ENCODE measurements around the gene LPCAT2.

Gene LPCAT2

GRCh38 chr16:55489119-55489955, 19.5 kb upstream of the LPCAT2 start:
- Mint-ChIP-seq H3K4me1 (no peaks in the 10 kb centered on the region), H3K4me3 (no peak overlapping the region), H3K36me3 (ENCODE audit: insufficient read depth) (no peaks in the 10 kb centered on the region), H3K27me3 (peaks cover 16% of the 10 kb centered on the region), H3K27ac (ENCODE audit: low read depth) (no peak overlapping the region), H3K9me3 (peaks cover 7% of the 10 kb centered on the region)
- no peak for DNase-seq (ENCODE audit: low spot score in 2 of 2)
- ATAC-seq (replicated peaks; ENCODE audit: extremely low read depth, poor library complexity, severe bottlenecking): no peak

- Mint-ChIP-seq H3K27ac (ENCODE audit: low read depth) (no peak overlapping the region), H3K4me1 (no peaks in the 10 kb centered on the region), H3K4me3 (no peak overlapping the region), H3K27me3 (peaks cover 10% of the 10 kb centered on the region), H3K9me3 (peaks cover 1% of the 10 kb centered on the region), H3K36me3 (ENCODE audit: insufficient read depth) (no peaks in the 10 kb centered on the region)
- ATAC-seq (replicated peaks; ENCODE audit: extremely low read depth, poor library complexity, severe bottlenecking): no peak
- DNase-seq (ENCODE audit: low spot score in 2 of 2): no peak
Observed at GRCh38 chr16:55489956-55490265, 19.0 kb upstream of the LPCAT2 start.

GRCh38 chr16:55490301-55490700, 18.6 kb upstream of the LPCAT2 start:
- Mint-ChIP-seq H3K4me3 (no peak overlapping the region), H3K27ac (ENCODE audit: low read depth) (no peak overlapping the region), H3K36me3 (ENCODE audit: insufficient read depth) (no peaks in the 10 kb centered on the region), H3K27me3 (peaks cover 8% of the 10 kb centered on the region), H3K9me3 (no peaks in the 10 kb centered on the region), H3K4me1 (no peaks in the 10 kb centered on the region)
- ATAC-seq (replicated peaks; ENCODE audit: extremely low read depth, poor library complexity, severe bottlenecking): no peak
- DNase-seq (ENCODE audit: low spot score in 2 of 2): no peak

GRCh38 chr16:55491691-55492090, 17.2 kb upstream of the LPCAT2 start:
- no peak for DNase-seq (ENCODE audit: low spot score in 2 of 2)
- H3K4me3 Mint-ChIP-seq: no peak overlapping the region
- no peaks in the 10 kb centered on the region for H3K36me3 Mint-ChIP-seq (ENCODE audit: insufficient read depth)
- no peak overlapping the region for H3K27ac Mint-ChIP-seq (ENCODE audit: low read depth)
- H3K4me1 Mint-ChIP-seq: no peaks in the 10 kb centered on the region
- H3K27me3 Mint-ChIP-seq: peaks cover 19% of the 10 kb centered on the region
- H3K9me3 Mint-ChIP-seq: no peaks in the 10 kb centered on the region
- ATAC-seq (replicated peaks; ENCODE audit: extremely low read depth, poor library complexity, severe bottlenecking): no peak

GRCh38 chr16:55492756-55493380, 16.0 kb upstream of the LPCAT2 start:
- H3K4me3 Mint-ChIP-seq: no peak overlapping the region
- no peak for ATAC-seq (replicated peaks; ENCODE audit: extremely low read depth, poor library complexity, severe bottlenecking)

GRCh38 chr16:55494994-55495421, 13.9 kb upstream of the LPCAT2 start:
- Mint-ChIP-seq H3K27me3 (peaks cover 16% of the 10 kb centered on the region), H3K27ac (ENCODE audit: low read depth) (no peak overlapping the region), H3K36me3 (ENCODE audit: insufficient read depth) (no peaks in the 10 kb centered on the region), H3K4me3 (no peak overlapping the region), H3K4me1 (no peaks in the 10 kb centered on the region), H3K9me3 (no peaks in the 10 kb centered on the region)
- ATAC-seq (replicated peaks; ENCODE audit: extremely low read depth, poor library complexity, severe bottlenecking): no peak
- DNase-seq (ENCODE audit: low spot score in 2 of 2): no peak

More at GRCh38 chr16:55492756-55493380, 16.0 kb upstream of the LPCAT2 start:
- Mint-ChIP-seq H3K4me1 (no peaks in the 10 kb centered on the region), H3K27me3 (peaks cover 21% of the 10 kb centered on the region), H3K36me3 (ENCODE audit: insufficient read depth) (no peaks in the 10 kb centered on the region), H3K9me3 (no peaks in the 10 kb centered on the region), H3K27ac (ENCODE audit: low read depth) (no peak overlapping the region)
- peak in 1 of 2 donors; percentile 3 for DNase-seq (ENCODE audit: low spot score in 2 of 2)

GRCh38 chr16:55495616-55496289, 13.1 kb upstream of the LPCAT2 start:
- no peak overlapping the region for H3K4me3 Mint-ChIP-seq
- H3K9me3 Mint-ChIP-seq: no peaks in the 10 kb centered on the region
- H3K27ac Mint-ChIP-seq (ENCODE audit: low read depth): no peak overlapping the region
- peaks cover 13% of the 10 kb centered on the region for H3K27me3 Mint-ChIP-seq
- no peaks in the 10 kb centered on the region for H3K36me3 Mint-ChIP-seq (ENCODE audit: insufficient read depth)
- no peaks in the 10 kb centered on the region for H3K4me1 Mint-ChIP-seq
- no peak for ATAC-seq (replicated peaks; ENCODE audit: extremely low read depth, poor library complexity, severe bottlenecking)
- no peak for DNase-seq (ENCODE audit: low spot score in 2 of 2)

- no peaks in the 10 kb centered on the region for H3K36me3 Mint-ChIP-seq (ENCODE audit: insufficient read depth)
- no peak for ATAC-seq (replicated peaks; ENCODE audit: extremely low read depth, poor library complexity, severe bottlenecking)
- H3K4me3 Mint-ChIP-seq: no peak overlapping the region
- H3K27ac Mint-ChIP-seq (ENCODE audit: low read depth): no peak overlapping the region
- no peaks in the 10 kb centered on the region for H3K9me3 Mint-ChIP-seq
- DNase-seq (ENCODE audit: low spot score in 2 of 2): no peak
- peaks cover 20% of the 10 kb centered on the region for H3K27me3 Mint-ChIP-seq
- H3K4me1 Mint-ChIP-seq: no peaks in the 10 kb centered on the region
Observed at GRCh38 chr16:55496509-55497145, 12.2 kb upstream of the LPCAT2 start.

- H3K9me3 Mint-ChIP-seq: no peaks in the 10 kb centered on the region
- ATAC-seq (replicated peaks; ENCODE audit: extremely low read depth, poor library complexity, severe bottlenecking): no peak
- no peaks in the 10 kb centered on the region for H3K36me3 Mint-ChIP-seq (ENCODE audit: insufficient read depth)
- H3K27me3 Mint-ChIP-seq: peaks cover 22% of the 10 kb centered on the region
- no peak overlapping the region for H3K4me3 Mint-ChIP-seq
- H3K4me1 Mint-ChIP-seq: no peaks in the 10 kb centered on the region
- no peak for DNase-seq (ENCODE audit: low spot score in 2 of 2)
- H3K27ac Mint-ChIP-seq (ENCODE audit: low read depth): no peak overlapping the region
Observed at GRCh38 chr16:55497558-55497957, 11.3 kb upstream of the LPCAT2 start.

- H3K4me3 Mint-ChIP-seq: no peak overlapping the region
- H3K9me3 Mint-ChIP-seq: no peaks in the 10 kb centered on the region
- no peak for DNase-seq (ENCODE audit: low spot score in 2 of 2)
- no peaks in the 10 kb centered on the region for H3K36me3 Mint-ChIP-seq (ENCODE audit: insufficient read depth)
- ATAC-seq (replicated peaks; ENCODE audit: extremely low read depth, poor library complexity, severe bottlenecking): no peak
- H3K27me3 Mint-ChIP-seq: peaks cover 22% of the 10 kb centered on the region
- no peak overlapping the region for H3K27ac Mint-ChIP-seq (ENCODE audit: low read depth)
- H3K4me1 Mint-ChIP-seq: no peaks in the 10 kb centered on the region
Observed at GRCh38 chr16:55498101-55498500, 10.8 kb upstream of the LPCAT2 start.

GRCh38 chr16:55499281-55499680, 9.6 kb upstream of the LPCAT2 start:
- no peak overlapping the region for H3K4me3 Mint-ChIP-seq
- ATAC-seq (replicated peaks; ENCODE audit: extremely low read depth, poor library complexity, severe bottlenecking) (no peak), DNase-seq (ENCODE audit: low spot score in 2 of 2) (no peak)
- H3K36me3 Mint-ChIP-seq (ENCODE audit: insufficient read depth): no peaks in the 10 kb centered on the region
- no peak overlapping the region for H3K27ac Mint-ChIP-seq (ENCODE audit: low read depth)
- no peaks in the 10 kb centered on the region for H3K9me3 Mint-ChIP-seq
- H3K4me1 Mint-ChIP-seq: no peaks in the 10 kb centered on the region
- H3K27me3 Mint-ChIP-seq: peaks cover 22% of the 10 kb centered on the region

- H3K27me3 Mint-ChIP-seq: peaks cover 22% of the 10 kb centered on the region
- ATAC-seq (replicated peaks; ENCODE audit: extremely low read depth, poor library complexity, severe bottlenecking) (no peak), DNase-seq (ENCODE audit: low spot score in 2 of 2) (no peak)
- H3K36me3 Mint-ChIP-seq (ENCODE audit: insufficient read depth): no peaks in the 10 kb centered on the region
- H3K4me3 Mint-ChIP-seq: no peak overlapping the region
- H3K27ac Mint-ChIP-seq (ENCODE audit: low read depth): no peak overlapping the region
- H3K4me1 Mint-ChIP-seq: no peaks in the 10 kb centered on the region
- no peaks in the 10 kb centered on the region for H3K9me3 Mint-ChIP-seq
Observed at GRCh38 chr16:55499951-55500529, 8.8 kb upstream of the LPCAT2 start.

All from central memory CD8-positive, alpha-beta T cell (primary cell).